HEK293 (cell line): Measurements from ENCODE around the gene SAV1.

Source experiments
- CTCF ChIP-seq: fragments of 450-650 bp; formaldehyde crosslinking; IDR thresholded peaks from 2 replicates; pipeline ENCODE4 v1.5.1; 2016; ENCODE audit warnings: missing biosample characterization, missing genetic modification characterization
- KLF1 ChIP-seq: fragments of 450-650 bp; formaldehyde crosslinking; IDR thresholded peaks from 2 replicates; pipeline ENCODE4 v1.5.1; 2016; ENCODE audit warnings: missing biosample characterization, missing genetic modification characterization
- RBAK ChIP-seq: fragments of 450-650 bp; formaldehyde crosslinking; IDR thresholded peaks from 2 replicates; pipeline ENCODE4 v1.5.1; 2016; ENCODE audit warnings: missing biosample characterization, missing genetic modification characterization
- ZFHX2 ChIP-seq: fragments of 450-650 bp; formaldehyde crosslinking; conservative IDR thresholded peaks from 2 replicates; pipeline ENCODE4 v1.5.1; 2016; ENCODE audit warnings: missing biosample characterization, missing genetic modification characterization
- ZNF501 ChIP-seq: fragments of 450-650 bp; formaldehyde crosslinking; IDR thresholded peaks from 2 replicates; pipeline ENCODE4 v1.5.1; 2016; ENCODE audit warnings: missing biosample characterization, missing genetic modification characterization
- TF ChIP-seq, protein P1 (sequence below): fragments of 450-650 bp; formaldehyde crosslinking; IDR thresholded peaks from 2 replicates; pipeline ENCODE4 v1.5.1; 2016; ENCODE audit warnings: missing biosample characterization, missing genetic modification characterization

- TF ChIP-seq, protein P1, sequence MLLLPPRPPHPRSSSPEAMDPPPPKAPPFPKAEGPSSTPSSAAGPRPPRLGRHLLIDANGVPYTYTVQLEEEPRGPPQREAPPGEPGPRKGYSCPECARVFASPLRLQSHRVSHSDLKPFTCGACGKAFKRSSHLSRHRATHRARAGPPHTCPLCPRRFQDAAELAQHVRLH (tag by site-specific recombination), result no peak
- TF ChIP-seq CTCF (tag by site-specific recombination) (no peak), ZNF501 (tag by site-specific recombination) (no peak), KLF1 (tag by site-specific recombination) (no peak), ZFHX2 (tag by site-specific recombination) (no peak), RBAK (no peak)
These were observed 59.7 kb downstream of the SAV1 start for GRCh38 chr14:50608302-50608851.
